HG02678 (cell line): ENCODE measurements around the gene HAGHL.
"Not testable (repeated sequence)": the region's sequence is repeated elsewhere in the genome, so short reads cannot be mapped to it uniquely, and the experiment has no call there.

Source experiments
- ATAC-seq: cut with Tn5 transposase; IDR thresholded peaks from one replicate; pipeline ENCODE4 v1.9.1; 2021; ENCODE audit warnings: mild to moderate bottlenecking, moderate library complexity; ENCODE audit not compliant: unreplicated experiment

HAGHL gene

GRCh38 chr16:686459-687260 lies 40.2 kb upstream of the HAGHL start:
- ATAC-seq, result no peak

DNA sequence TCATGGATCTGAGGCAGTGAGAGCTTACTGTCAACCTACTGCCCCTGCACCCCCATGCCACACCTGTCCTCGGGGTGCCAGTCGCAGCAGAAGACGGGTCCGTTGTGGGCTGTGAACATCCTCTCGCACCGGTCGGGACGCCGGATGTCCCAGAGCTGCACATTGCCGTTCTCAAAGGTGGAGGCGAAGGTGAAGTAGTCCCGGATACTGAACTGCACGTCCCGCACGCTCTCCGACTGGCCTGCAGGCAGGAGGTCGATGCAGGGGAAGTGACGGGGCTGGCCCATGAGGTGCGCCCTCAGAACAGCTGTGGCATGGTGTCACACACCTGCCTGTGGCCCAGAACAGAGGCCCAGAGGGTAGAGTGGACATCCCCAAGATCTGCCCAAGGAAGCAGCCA lies 39.4 kb upstream of the HAGHL start:
- no peak for ATAC-seq

- ATAC-seq, result no peak
These were observed 37.6 kb upstream of the HAGHL start for GRCh38 chr16:689175-689897.

DNA sequence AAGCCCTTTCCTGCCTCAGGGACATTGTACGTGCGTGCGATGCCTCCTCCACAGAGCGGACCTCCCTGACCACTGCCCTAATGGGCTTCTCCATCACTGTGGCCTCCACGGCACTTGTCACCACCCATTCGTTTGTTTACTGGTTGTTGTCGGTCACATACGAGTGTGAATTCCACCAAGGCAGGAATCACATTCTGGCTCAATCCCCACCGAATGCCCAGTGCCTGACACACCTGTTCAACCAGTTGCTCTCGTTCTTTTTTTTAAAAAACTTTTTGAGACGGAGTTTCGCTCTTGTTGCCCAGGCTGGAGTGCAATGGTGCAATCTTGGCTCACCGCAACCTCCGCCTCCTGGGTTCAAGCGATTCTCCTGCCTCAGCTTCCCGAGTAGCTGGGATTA lies 35.7 kb upstream of the HAGHL start:
- ATAC-seq, result not testable (repeated sequence)

- no peak for ATAC-seq
These were observed 34.4 kb upstream of the HAGHL start for GRCh38 chr16:692356-693108.

GRCh38 chr16:693364-693763 lies 33.5 kb upstream of the HAGHL start:
- no peak for ATAC-seq

DNA sequence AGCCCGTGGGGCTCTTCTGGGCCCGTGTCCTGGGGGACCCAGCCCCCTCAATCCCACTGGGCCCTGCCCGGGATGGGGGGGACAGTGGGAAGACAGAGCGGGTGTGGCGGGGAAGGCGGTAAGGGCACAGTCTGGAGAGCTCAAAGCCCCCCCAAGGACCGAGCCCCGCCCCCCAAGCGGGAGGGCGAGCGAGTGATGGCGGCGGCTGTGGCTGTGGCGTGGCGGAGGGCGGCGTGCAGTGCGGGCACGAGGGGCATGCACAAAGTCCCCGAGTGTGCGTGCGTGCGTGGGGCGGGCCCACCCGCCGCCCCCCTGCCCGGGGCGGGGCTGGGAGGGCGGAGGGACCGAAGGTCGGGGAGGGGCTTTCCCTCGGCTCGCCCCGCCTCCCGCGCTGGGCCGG lies 33.1 kb upstream of the HAGHL start:
- no peak for ATAC-seq

- no peak for ATAC-seq
These were observed 32.6 kb upstream of the HAGHL start for GRCh38 chr16:694187-694862.

DNA sequence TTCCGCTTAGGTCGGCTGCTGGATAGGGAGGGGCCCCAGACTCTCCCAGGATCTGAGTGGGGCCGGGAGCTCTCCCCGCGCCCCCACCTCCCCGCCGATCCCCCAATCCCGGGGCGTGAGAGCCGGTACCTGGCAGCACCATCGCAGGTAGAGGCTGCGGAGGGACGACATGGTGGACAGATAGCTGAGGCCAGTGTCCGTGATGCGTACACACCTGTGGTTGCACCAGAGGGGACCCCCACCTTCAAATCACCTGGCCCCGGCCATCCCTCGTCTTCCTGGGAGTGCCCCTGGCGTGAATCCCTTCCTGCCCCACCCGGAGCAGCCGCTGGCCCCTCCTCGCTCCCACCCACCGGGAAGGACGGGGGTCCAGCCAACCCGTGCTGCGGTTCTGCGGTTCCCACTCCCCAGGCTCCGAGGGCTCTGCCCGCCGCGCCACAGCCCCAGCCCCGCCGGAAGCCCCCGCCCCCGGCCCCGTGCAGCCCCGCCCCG lies 32.0 kb upstream of the HAGHL start:
- ATAC-seq, result no peak

DNA sequence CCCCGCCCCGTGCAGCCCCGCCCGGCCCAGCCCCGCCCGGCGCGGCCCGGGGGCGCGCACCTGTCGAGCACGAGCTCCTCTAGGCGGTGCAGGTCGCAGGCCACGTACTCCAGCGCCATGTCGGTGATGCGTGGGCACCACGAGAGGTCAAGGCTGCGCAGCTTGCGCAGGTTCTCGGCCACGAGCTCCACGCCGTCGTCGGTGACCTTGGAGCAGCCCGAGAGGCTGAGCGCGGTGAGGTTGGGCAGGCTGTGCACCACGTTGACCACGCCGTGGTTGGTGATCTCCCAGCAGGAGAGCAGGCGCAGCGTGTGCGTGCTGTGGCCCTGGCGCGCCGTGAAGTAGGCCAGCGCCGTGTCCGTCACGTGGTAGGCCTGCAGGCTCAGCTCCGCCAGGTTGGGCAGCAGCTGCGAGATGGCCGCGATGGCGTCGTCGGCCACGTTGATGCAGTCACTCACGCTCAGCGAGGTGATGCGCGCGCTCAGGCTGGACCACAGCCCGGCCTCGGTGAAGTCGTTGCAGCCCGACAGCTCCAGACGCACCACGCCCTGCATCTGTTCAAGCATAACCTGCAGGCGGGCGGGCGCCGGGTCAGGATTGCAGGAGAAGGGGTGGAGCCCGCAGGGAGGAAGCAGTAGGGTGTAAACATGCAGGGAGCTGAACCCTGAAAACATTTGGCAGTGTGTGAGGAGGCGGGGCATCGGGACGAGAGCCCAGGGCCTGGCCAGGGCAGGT lies 31.4 kb upstream of the HAGHL start:
- ATAC-seq, result no peak

DNA sequence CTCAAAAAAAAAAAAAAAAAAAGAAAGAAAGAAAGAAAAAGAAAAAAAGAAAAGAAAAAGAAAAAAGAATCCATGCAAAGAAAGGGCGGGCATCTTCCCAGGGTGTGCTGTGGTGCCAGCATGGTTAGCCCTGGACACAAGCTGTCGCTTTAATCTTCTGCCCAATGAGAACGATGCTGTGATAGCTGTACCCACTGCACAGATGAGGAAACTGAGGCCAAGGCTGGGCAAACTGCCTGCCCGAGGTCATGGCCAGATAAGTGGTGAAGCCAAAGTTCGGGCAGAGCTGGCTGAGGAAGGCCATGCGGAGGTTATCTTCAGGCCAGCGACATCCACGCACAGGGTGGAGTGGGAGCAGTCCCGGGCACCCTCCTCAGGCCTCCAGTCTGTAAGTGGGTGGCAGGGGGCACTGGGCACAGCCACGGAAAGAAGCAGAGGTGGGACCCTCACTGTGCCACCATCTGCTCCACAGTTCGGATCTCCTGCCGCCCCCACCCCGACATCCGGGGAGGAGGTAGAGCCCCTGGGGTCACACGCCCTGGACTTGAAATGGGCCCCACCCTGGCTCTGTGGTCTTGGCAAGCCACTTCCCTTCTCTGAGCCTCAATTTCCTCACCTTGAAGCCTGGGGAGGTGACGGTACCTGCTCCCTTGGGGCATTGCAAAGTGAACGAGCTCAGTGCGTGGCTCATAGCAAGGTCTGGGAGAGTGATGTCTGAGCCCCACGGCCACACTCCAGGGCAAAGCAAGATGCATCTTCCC lies 27.8 kb upstream of the HAGHL start:
- ATAC-seq, result no peak

DNA sequence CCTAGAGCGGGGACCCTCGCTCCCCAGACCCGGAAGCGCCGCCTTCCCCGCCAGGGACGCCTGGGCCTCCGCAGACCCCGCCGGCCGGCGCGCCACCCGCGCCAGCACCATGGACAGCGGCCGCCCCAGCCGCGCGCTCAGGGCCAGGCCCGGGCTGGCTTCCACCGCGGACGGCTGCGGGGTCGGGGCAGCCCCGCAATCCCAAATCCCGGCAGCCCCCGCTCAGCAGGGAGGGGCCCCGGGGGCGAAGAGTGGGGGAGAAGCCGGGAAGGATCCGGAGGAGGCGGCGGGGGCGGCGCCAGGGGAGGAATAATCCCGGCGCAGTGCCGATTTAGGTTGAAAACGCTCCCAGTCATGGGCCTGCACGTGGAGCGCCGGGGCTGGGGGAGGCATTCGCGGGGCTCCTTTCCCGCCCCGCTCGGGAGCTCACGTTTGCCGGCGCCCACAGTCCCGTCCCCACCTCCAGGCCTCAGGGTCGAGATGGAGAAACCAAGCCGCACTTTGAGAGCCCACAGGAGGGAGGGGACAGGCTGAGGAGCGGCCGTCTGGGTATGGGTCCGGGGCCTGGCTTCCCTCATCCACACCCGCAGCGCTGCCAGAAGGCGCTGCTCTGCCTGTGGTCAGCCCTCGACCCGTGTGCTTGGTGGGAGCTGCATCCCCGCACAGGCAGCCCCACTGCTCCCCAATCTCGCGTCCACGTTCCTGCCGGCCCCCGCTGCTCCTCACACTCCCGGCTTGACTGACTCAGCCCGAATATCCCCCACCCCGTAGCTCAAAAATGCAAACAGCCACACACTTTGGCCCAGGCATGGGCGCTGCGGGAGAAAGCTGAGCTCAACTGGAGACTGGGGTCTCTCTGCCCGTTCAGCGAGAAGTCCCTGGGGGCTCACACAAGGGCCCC lies 26.0 kb upstream of the HAGHL start:
- ATAC-seq, result no peak

- no peak for ATAC-seq
These were observed 24.6 kb upstream of the HAGHL start for GRCh38 chr16:702341-702740.

DNA sequence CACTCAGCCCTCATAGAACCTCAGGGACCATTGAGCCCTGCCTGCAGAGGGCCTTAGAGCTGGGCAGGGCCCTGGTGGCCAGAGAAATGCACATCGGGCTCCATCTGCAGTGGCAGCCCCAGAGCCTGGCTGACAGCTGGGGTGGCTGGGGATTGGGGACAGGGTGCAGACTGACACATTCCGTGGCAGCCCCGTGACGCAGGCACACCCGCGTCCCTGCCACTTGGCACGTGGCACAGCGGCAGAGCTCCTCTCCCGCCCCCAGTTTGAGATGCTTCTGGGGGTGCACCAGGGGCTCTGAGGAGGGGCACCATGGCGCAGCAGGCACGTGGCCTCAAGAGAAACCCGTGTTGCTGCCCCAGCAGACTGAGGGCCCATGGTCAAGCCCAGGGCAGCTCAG lies 23.5 kb upstream of the HAGHL start:
- ATAC-seq, result no peak

GRCh38 chr16:704047-704446 lies 22.9 kb upstream of the HAGHL start:
- ATAC-seq, result no peak

DNA sequence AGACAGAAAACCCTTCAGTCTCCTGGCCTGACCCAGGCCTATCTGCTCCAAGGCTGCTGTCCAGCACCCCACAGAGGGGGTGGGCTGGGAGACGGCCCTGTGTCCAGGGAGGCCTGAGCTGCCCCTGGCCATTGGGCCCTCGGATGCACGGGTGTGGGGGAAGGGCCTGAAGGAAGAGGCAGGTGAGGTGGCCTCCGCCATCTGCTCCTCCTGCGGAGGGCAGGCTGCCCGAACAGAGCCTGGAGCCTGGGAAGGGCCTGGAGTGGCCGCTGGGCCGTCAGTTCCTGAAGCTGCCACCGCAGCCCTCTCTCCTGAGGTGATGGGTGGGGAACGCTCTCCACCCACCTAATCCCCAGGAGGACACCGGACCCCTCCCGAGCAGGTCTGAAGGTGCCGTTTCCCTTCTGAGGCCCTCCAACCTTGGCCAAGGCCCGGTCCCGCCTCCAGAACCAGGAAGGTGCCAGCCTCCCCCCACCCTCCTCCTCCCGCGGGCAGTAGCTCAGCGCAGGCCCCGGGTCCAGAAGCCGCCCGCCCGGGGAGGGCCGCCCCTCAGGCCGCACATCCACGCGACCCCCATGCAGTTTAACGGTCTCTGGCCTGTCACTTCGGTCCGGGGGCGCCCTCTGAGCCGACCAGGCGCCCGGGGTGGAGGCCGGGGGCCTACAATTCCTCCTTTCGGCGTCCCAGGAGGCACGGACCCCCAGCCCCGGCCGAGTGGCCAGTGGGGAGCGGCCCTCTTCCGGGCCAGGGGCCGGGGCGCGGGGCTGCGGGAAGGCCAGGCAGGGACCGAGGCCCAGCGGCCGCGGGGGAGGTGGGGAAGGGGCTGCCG lies 22.1 kb upstream of the HAGHL start:
- no peak for ATAC-seq

DNA sequence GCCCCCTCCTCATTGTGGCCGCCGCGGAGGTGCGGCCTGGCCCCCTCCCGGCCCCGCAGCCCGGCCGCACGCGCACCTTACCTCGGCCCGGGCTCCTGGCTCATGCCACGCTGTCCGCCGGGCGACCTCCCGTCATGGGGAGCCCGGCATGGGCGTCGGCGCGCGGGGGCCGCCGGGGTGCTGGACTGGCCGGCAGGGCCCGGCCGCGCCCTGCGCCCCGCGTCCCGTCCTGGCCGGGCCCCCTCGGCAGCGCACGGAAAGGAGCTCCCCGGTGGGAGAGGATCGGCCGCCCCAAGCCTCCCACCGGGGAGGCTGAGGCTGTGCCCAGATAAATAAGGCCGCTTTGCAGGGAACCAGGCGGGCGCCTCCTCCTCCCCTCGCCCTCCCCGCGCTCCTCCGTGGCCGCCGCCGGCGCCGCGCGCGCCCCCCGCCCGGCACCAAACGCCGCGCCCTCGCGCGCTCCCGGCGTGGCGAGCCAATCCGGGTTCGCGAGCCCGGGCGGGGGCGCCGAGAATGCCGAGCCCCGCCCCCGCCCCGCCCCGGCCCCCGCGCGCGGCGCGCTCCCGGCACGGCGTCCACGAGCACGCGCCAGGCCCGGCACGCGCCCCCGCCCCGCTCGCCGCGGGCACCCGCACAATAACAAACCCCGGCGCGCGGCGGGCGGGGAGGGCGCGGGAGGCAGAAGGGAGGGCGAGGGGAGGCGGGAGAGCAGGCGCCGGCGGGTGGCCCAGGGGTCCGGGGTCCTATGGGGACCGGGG lies 21.3 kb upstream of the HAGHL start, which contains the start of gene FBXL16:
Gene FBXL16, minus strand, starts transcription at position 371 of the 758 bp plus-strand sequence. CDS start 8,396 bp downstream, outside the sequence.
- no peak for ATAC-seq
